Thyroid gland (tissue), 4 donors: ENCODE data around the gene CKMT2.

Experiments used
- CTCF ChIP-seq, 6 experiments: fragments of 200-600 bp in 3 of 6; fragments of 450-650 bp in 3 of 6; sonication (generic) in 3 of 6; IDR thresholded peaks; one replicate each; pipeline ENCODE4 v1.5.1; 2016 to 2019; ENCODE audit warnings: antibody characterized with exemption in 6 of 6, mild to moderate bottlenecking in 2 of 6, inconsistent platforms in 1 of 6, moderate library complexity in 1 of 6
- POLR2A ChIP-seq, 2 donors: fragments of 450-650 bp; IDR thresholded peaks; one replicate each; pipeline ENCODE4 v1.6.1; 2017; ENCODE audit warnings: antibody characterized with exemption in 2 of 2, mild to moderate bottlenecking in 2 of 2, moderate library complexity in 1 of 2

GRCh38 chr5:81233080-81233634 is at the start of gene CKMT2:
- TF ChIP-seq POLR2A (IDR thresholded peaks at IDR 0.05) (peak in 1 of 2 donors; percentile 87), CTCF (IDR thresholded peaks at IDR 0.05) (no peak)
